Diencephalon (tissue), 1 donor: ENCODE data around the gene UBXN4. TPM values are rescaled to one million over a fixed set of nuclear protein-coding genes. Genes with fewer than 3 reads are reported as not detected.

Experiments
- small RNA-seq: library from RNA; depleted of rRNA; stranded (forward); fragments of <200 nt; gene quantifications from one replicate; pipeline ENCODE3, GENCODE V24; 2014
- total RNA-seq: library from RNA; depleted of rRNA; stranded (reverse); fragments of >200 nt; gene quantifications from one replicate; pipeline ENCODE4 v1.2.3, GENCODE V29; 2014

The UBXN4 gene, protein sequence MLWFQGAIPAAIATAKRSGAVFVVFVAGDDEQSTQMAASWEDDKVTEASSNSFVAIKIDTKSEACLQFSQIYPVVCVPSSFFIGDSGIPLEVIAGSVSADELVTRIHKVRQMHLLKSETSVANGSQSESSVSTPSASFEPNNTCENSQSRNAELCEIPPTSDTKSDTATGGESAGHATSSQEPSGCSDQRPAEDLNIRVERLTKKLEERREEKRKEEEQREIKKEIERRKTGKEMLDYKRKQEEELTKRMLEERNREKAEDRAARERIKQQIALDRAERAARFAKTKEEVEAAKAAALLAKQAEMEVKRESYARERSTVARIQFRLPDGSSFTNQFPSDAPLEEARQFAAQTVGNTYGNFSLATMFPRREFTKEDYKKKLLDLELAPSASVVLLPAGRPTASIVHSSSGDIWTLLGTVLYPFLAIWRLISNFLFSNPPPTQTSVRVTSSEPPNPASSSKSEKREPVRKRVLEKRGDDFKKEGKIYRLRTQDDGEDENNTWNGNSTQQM
- 81.4 TPM for total RNA-seq

GRCh38 chr2:135741395-135742324 is at the start of gene UBXN4:
UBXN4 (plus strand) TSS chr2:135741855; CDS start chr2:135741930, 75 bp downstream.

Small RNAs within 50 kb of the gene (small RNA-seq; reads per million reads assigned to genes)
- gene RF00019 = not detected

Other genes starting within 250 kb of the UBXN4 start
- gene ZRANB3, start 210.6 kb upstream of the UBXN4 start, total RNA-seq = 16.1 TPM
- 85.1 TPM for gene R3HDM1, start 210.4 kb upstream of the UBXN4 start, total RNA-seq
- gene LCT, start 95.3 kb downstream of the UBXN4 start, total RNA-seq = not detected
- gene MCM6, start 134.6 kb downstream of the UBXN4 start, total RNA-seq = 21.2 TPM
- 58.8 TPM for gene DARS1, start 243.8 kb downstream of the UBXN4 start, total RNA-seq